HUES64 (cell line): ENCODE data around the gene HSD17B8.
"Not testable (repeated sequence)": the region's sequence is repeated elsewhere in the genome, so short reads cannot be mapped to it uniquely, and the experiment has no call there.

Experiments used
- H3K27ac ChIP-seq: 2 replicates; pipeline ENCODE4 v1.7.0; 2013; ENCODE audit warnings: low read depth, low read length, inconsistent platforms
- H3K27me3 ChIP-seq: 2 replicates; pipeline ENCODE4 v1.6.1; 2013; ENCODE audit warnings: mild to moderate bottlenecking, low read length; ENCODE audit not compliant: insufficient read depth
- H3K36me3 ChIP-seq: 2 replicates; pipeline ENCODE4 v1.6.1; 2013; ENCODE audit warnings: mild to moderate bottlenecking, low read length; ENCODE audit not compliant: insufficient read depth
- H3K4me1 ChIP-seq: 2 replicates; pipeline ENCODE4 v1.6.1; 2013; ENCODE audit warnings: mild to moderate bottlenecking, low read length, moderate library complexity; ENCODE audit not compliant: insufficient read depth
- H3K4me3 ChIP-seq: 2 replicates; pipeline ENCODE4 v1.5.1; 2013; ENCODE audit warnings: mild to moderate bottlenecking, low read length, moderate library complexity
- H3K9ac ChIP-seq: 2 replicates; pipeline ENCODE4 v1.6.1; 2013; ENCODE audit warnings: mild to moderate bottlenecking, low read depth, low read length
- H3K9me3 ChIP-seq: 2 replicates; pipeline ENCODE4 v1.6.1; 2013; ENCODE audit warnings: low read depth, low read length; ENCODE audit not compliant: insufficient read depth
- WGBS: fragments of 150-250, 120-280 bp; methylation state at CpG from one replicate; pipeline ENCODE4 v1.1.7; 2013; ENCODE audit warnings: missing lambda C conversion rate; 5-methylcytosine and 5-hydroxymethylcytosine counted together

HSD17B8 gene

GRCh38 chr6:33211666-33212422, 7.4 kb downstream of the HSD17B8 start:
- peaks cover 17% of the 10 kb centered on the region for H3K4me1 ChIP-seq
- no peaks in the 10 kb centered on the region for H3K9me3 ChIP-seq
- peaks cover 15% of the 10 kb centered on the region for H3K36me3 ChIP-seq
- H3K27ac ChIP-seq: no peak overlapping the region
- peaks cover 82% of the 10 kb centered on the region for H3K27me3 ChIP-seq
- H3K9ac ChIP-seq: no peak overlapping the region
- 62% methylated on average over 15 of the region's 18 CpGs for WGBS
- H3K4me3 ChIP-seq: no peak overlapping the region

GRCh38 chr6:33212857-33213165, 8.4 kb downstream of the HSD17B8 start:
- H3K4me1 ChIP-seq: peaks cover 17% of the 10 kb centered on the region
- peaks cover 15% of the 10 kb centered on the region for H3K36me3 ChIP-seq
- no peak overlapping the region for H3K27ac ChIP-seq
- peak overlapping the region; percentile 69 for H3K4me3 ChIP-seq
- 6% methylated on average over 6 of the region's 6 CpGs for WGBS
- peak overlapping the region; percentile 46 for H3K9ac ChIP-seq
- peaks cover 82% of the 10 kb centered on the region for H3K27me3 ChIP-seq
- H3K9me3 ChIP-seq: no peaks in the 10 kb centered on the region

- H3K9ac ChIP-seq: peak overlapping the region; percentile 46
- no peak overlapping the region for H3K27ac ChIP-seq
- WGBS: under 1% methylated on average over 41 of the region's 43 CpGs
- peaks cover 17% of the 10 kb centered on the region for H3K4me1 ChIP-seq
- H3K36me3 ChIP-seq: peaks cover 15% of the 10 kb centered on the region
- no peaks in the 10 kb centered on the region for H3K9me3 ChIP-seq
- H3K4me3 ChIP-seq: peak overlapping the region; percentile 69
- peaks cover 83% of the 10 kb centered on the region for H3K27me3 ChIP-seq
Measured at GRCh38 chr6:33213166-33213988, 8.9 kb downstream of the HSD17B8 start.

GRCh38 chr6:33213989-33214335, 9.5 kb downstream of the HSD17B8 start:
- peak overlapping the region; percentile 69 for H3K4me3 ChIP-seq

GRCh38 chr6:33215271-33216116, 11.0 kb downstream of the HSD17B8 start:
- peaks cover 13% of the 10 kb centered on the region for H3K4me1 ChIP-seq
- no peak overlapping the region for H3K9ac ChIP-seq
- 63% methylated on average over 9 of the region's 9 CpGs for WGBS
- H3K27ac ChIP-seq: no peak overlapping the region
- H3K36me3 ChIP-seq: peaks cover 4% of the 10 kb centered on the region
- H3K4me3 ChIP-seq: no peak overlapping the region
- no peaks in the 10 kb centered on the region for H3K9me3 ChIP-seq
- peaks cover 99% of the 10 kb centered on the region for H3K27me3 ChIP-seq

More at GRCh38 chr6:33213989-33214335, 9.5 kb downstream of the HSD17B8 start:
- peak overlapping the region; percentile 46; the same call in 1 of the 2 replicates for H3K9ac ChIP-seq
- H3K4me1 ChIP-seq: peaks cover 15% of the 10 kb centered on the region
- WGBS: 18% methylated on average over 9 of the region's 9 CpGs
- H3K27me3 ChIP-seq: peaks cover 86% of the 10 kb centered on the region
- peaks cover 15% of the 10 kb centered on the region for H3K36me3 ChIP-seq
- H3K27ac ChIP-seq: no peak overlapping the region
- no peaks in the 10 kb centered on the region for H3K9me3 ChIP-seq

DNA sequence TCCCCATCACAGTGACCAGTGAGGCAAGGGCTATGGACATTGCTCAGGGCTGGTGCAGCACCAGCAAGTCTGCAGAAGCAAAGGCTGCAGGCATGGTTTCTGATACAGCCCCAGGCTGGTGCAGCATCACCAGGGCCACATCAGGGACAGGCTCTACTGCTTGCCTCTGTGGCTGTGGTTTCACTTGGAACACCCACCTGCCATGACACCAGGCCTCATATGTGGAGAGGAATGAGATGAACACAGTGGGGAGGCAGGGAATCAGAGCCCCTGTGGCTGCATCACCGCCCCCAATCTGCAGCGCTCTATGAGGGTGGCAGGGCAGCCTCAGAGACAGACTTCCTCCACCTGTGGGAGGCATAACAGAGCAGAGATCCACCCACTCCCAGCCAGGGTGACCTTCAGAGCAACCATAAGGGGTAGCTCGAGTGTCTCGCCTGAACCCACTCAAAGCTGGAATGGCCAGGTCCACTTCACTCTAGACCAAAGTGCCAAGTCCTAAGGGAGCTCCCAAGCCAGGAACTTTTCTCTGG, 11.7 kb downstream of the HSD17B8 start:
- Histone ChIP-seq H3K27ac (no peak overlapping the region), H3K36me3 (no peaks in the 10 kb centered on the region), H3K9ac (no peak overlapping the region), H3K27me3 (peaks cover 99% of the 10 kb centered on the region), H3K4me1 (peaks cover 13% of the 10 kb centered on the region), H3K9me3 (no peaks in the 10 kb centered on the region), H3K4me3 (no peak overlapping the region)
- WGBS: 85% methylated on average over 4 of the region's 4 CpGs

GRCh38 chr6:33217246-33217645, 12.8 kb downstream of the HSD17B8 start:
- Histone ChIP-seq H3K4me1 (peaks cover 11% of the 10 kb centered on the region), H3K9ac (no peak overlapping the region), H3K36me3 (no peaks in the 10 kb centered on the region), H3K27me3 (peaks cover 99% of the 10 kb centered on the region), H3K9me3 (no peaks in the 10 kb centered on the region), H3K27ac (no peak overlapping the region), H3K4me3 (no peak overlapping the region)
- WGBS: 88% methylated on average over 6 of the region's 6 CpGs

DNA sequence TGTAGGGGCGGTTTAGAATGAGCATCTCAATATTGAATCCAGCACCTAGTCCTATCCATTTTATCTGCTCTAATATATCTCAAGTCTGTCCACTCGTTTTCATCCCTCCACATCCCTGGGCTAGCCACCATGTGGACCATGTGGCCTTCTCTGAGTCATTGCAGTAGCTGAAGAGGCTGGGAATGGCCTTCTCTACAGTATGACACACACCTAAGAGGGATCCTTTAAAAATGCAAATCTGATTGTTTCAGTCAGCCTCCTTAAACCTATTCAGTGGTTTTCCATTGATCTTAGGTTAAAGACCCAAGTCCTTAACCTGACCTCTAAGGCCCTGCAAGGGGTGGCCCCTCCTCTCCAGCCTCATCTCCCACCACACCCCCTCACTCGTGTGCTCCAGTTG, 13.2 kb downstream of the HSD17B8 start:
- no peak overlapping the region for H3K9ac ChIP-seq
- H3K9me3 ChIP-seq: no peaks in the 10 kb centered on the region
- H3K27me3 ChIP-seq: peaks cover 99% of the 10 kb centered on the region
- H3K36me3 ChIP-seq: no peaks in the 10 kb centered on the region
- WGBS: 38% methylated on average over 3 of the region's 3 CpGs
- peaks cover 7% of the 10 kb centered on the region for H3K4me1 ChIP-seq
- no peak overlapping the region for H3K4me3 ChIP-seq
- H3K27ac ChIP-seq: no peak overlapping the region

- Histone ChIP-seq H3K9ac (peak overlapping the region; percentile 20; the same call in 1 of the 2 replicates), H3K27ac (peak overlapping the region; percentile 78; the same call in 1 of the 2 replicates), H3K4me1 (peaks cover 17% of the 10 kb centered on the region), H3K27me3 (peaks cover 17% of the 10 kb centered on the region), H3K4me3 (peak overlapping the region; percentile 26; the same call in 1 of the 2 replicates)
- H3K9me3 ChIP-seq, H3K36me3 ChIP-seq: not testable (repeated sequence)
- WGBS: 20% methylated on average over 12 of the region's 14 CpGs
Measured at GRCh38 chr6:33226503-33227120, 22.2 kb downstream of the HSD17B8 start.

GRCh38 chr6:33235221-33235634, 30.8 kb downstream of the HSD17B8 start:
- 12% methylated on average over 6 of the region's 6 CpGs for WGBS
- H3K4me1 ChIP-seq: peaks cover 9% of the 10 kb centered on the region
- peaks cover 2% of the 10 kb centered on the region for H3K27me3 ChIP-seq
- no peaks in the 10 kb centered on the region for H3K9me3 ChIP-seq
- H3K9ac ChIP-seq: no peak overlapping the region
- no peak overlapping the region for H3K27ac ChIP-seq
- H3K4me3 ChIP-seq: 0 out of 2 replicates have a peak overlapping the region, but pooled peaks have one; percentile 3
- H3K36me3 ChIP-seq: no peaks in the 10 kb centered on the region
